Astrocyte (in vitro differentiated cells and primary cell): ENCODE results near the gene CAMK2G.

Experiments
- CTCF ChIP-seq: IDR thresholded peaks from 2 replicates; pipeline ENCODE4 v1.5.1; 2011; ENCODE audit warnings: low read depth, mild to moderate bottlenecking, inconsistent platforms, low read length, moderate library complexity; ENCODE audit not compliant: insufficient read depth
- EZH2 ChIP-seq: IDR thresholded peaks from 2 replicates; pipeline ENCODE4 v1.6.1; 2012; ENCODE audit warnings: mild to moderate bottlenecking, low read length, inconsistent platforms; ENCODE audit not compliant: insufficient read depth

- TF ChIP-seq EZH2, result no peak
- no peak for TF ChIP-seq CTCF
Observed at GRCh38 chr10:73922007-73922863, 47.9 kb upstream of the CAMK2G start.
